H1 (cell line): Measurements from ENCODE around the gene SFXN4. TPM values are rescaled to one million over a fixed set of nuclear protein-coding genes. Genes with fewer than 3 reads are reported as not detected.
A peak's percentile ranks its signal among the peaks of the same experiment; 100 is the strongest.

Experiments used
- BACH1 ChIP-seq: IDR thresholded peaks from 2 replicates; pipeline ENCODE4 v1.6.1; 2012; ENCODE audit warnings: low read length, improper control_type of control experiment
- CREB1 ChIP-seq: IDR thresholded peaks from 2 replicates; pipeline ENCODE4 v1.6.1; 2012; ENCODE audit warnings: inconsistent platforms
- JUN ChIP-seq: IDR thresholded peaks from 2 replicates; pipeline ENCODE4 v1.6.1; 2011; ENCODE audit warnings: low read depth, mild to moderate bottlenecking, improper control_type of control experiment, low read length
- JUND ChIP-seq: IDR thresholded peaks from 2 replicates; pipeline ENCODE4 v1.6.1; 2011; ENCODE audit warnings: mild to moderate bottlenecking, improper control_type of control experiment, low read length
- KDM4A ChIP-seq: IDR thresholded peaks from one replicate; pipeline ENCODE4 v1.7.1; 2012; ENCODE audit warnings: low read depth, mild to moderate bottlenecking, moderate library complexity, low read length, inconsistent platforms; ENCODE audit not compliant: severe bottlenecking
- RBBP5 ChIP-seq: IDR thresholded peaks from 2 replicates; pipeline ENCODE4 v1.7.1; 2012; ENCODE audit warnings: low read depth, mild to moderate bottlenecking, inconsistent platforms, low read length, moderate library complexity, borderline replicate concordance
- RNF2 ChIP-seq: fragments of 200-900, 300-1000 bp; sonication (generic); IDR thresholded peaks from 2 replicates; pipeline ENCODE4 v1.7.1; 2016; ENCODE audit warnings: borderline replicate concordance, low read depth, mild to moderate bottlenecking, antibody characterized with exemption, low read length; ENCODE audit not compliant: poor library complexity, severe bottlenecking; ENCODE audit errors: missing control alignments
- TAF7 ChIP-seq: optimal IDR thresholded peaks from 2 replicates; pipeline ENCODE3; 2011; ENCODE audit warnings: low read depth, mild to moderate bottlenecking, inconsistent platforms, low read length, moderate library complexity, borderline replicate concordance
- polyA plus RNA-seq, 7 experiments: library from polyadenylated mRNA; depleted of rRNA in 3 of 7; stranded (reverse) in 5 of 7; unstranded in 2 of 7; fragments of >200 nt in 5 of 7; fragments of 200-250 nt in 2 of 7; gene quantifications; 1 replicate in 5 of 7; 2 replicates in 1 of 7; 4 replicates in 1 of 7; pipeline versions ENCODE4 v1.2.1 to v1.2.3, GENCODE V29; 2011 to 2013; ENCODE audit warnings: missing spikeins in 2 of 7, mixed read lengths in 2 of 7
- total RNA-seq: library from RNA; stranded (reverse); fragmentation: NEBNext Ultra II Directional; extraction: Animal tissue kit (Norgen Biotek cat#: 25700); gene quantifications from 2 replicates; pipeline ENCODE4 v1.2.1, GENCODE V29; 2021
- TF ChIP-seq, protein P1 (sequence below): fragments of 300-600 bp; sonication (generic); IDR thresholded peaks from 2 replicates; pipeline ENCODE4 v1.7.1; 2012; ENCODE audit warnings: low read length, moderate library complexity, mild to moderate bottlenecking, inconsistent platforms; ENCODE audit not compliant: insufficient replicate concordance

SFXN4 gene
- total and polyA plus RNA-seq, 2 of the 8 experiments (the other 6 are each of a cell fraction or from before 2014, with no cell fraction given) = 15.4 to 21.6 TPM

- TF ChIP-seq, protein P1, sequence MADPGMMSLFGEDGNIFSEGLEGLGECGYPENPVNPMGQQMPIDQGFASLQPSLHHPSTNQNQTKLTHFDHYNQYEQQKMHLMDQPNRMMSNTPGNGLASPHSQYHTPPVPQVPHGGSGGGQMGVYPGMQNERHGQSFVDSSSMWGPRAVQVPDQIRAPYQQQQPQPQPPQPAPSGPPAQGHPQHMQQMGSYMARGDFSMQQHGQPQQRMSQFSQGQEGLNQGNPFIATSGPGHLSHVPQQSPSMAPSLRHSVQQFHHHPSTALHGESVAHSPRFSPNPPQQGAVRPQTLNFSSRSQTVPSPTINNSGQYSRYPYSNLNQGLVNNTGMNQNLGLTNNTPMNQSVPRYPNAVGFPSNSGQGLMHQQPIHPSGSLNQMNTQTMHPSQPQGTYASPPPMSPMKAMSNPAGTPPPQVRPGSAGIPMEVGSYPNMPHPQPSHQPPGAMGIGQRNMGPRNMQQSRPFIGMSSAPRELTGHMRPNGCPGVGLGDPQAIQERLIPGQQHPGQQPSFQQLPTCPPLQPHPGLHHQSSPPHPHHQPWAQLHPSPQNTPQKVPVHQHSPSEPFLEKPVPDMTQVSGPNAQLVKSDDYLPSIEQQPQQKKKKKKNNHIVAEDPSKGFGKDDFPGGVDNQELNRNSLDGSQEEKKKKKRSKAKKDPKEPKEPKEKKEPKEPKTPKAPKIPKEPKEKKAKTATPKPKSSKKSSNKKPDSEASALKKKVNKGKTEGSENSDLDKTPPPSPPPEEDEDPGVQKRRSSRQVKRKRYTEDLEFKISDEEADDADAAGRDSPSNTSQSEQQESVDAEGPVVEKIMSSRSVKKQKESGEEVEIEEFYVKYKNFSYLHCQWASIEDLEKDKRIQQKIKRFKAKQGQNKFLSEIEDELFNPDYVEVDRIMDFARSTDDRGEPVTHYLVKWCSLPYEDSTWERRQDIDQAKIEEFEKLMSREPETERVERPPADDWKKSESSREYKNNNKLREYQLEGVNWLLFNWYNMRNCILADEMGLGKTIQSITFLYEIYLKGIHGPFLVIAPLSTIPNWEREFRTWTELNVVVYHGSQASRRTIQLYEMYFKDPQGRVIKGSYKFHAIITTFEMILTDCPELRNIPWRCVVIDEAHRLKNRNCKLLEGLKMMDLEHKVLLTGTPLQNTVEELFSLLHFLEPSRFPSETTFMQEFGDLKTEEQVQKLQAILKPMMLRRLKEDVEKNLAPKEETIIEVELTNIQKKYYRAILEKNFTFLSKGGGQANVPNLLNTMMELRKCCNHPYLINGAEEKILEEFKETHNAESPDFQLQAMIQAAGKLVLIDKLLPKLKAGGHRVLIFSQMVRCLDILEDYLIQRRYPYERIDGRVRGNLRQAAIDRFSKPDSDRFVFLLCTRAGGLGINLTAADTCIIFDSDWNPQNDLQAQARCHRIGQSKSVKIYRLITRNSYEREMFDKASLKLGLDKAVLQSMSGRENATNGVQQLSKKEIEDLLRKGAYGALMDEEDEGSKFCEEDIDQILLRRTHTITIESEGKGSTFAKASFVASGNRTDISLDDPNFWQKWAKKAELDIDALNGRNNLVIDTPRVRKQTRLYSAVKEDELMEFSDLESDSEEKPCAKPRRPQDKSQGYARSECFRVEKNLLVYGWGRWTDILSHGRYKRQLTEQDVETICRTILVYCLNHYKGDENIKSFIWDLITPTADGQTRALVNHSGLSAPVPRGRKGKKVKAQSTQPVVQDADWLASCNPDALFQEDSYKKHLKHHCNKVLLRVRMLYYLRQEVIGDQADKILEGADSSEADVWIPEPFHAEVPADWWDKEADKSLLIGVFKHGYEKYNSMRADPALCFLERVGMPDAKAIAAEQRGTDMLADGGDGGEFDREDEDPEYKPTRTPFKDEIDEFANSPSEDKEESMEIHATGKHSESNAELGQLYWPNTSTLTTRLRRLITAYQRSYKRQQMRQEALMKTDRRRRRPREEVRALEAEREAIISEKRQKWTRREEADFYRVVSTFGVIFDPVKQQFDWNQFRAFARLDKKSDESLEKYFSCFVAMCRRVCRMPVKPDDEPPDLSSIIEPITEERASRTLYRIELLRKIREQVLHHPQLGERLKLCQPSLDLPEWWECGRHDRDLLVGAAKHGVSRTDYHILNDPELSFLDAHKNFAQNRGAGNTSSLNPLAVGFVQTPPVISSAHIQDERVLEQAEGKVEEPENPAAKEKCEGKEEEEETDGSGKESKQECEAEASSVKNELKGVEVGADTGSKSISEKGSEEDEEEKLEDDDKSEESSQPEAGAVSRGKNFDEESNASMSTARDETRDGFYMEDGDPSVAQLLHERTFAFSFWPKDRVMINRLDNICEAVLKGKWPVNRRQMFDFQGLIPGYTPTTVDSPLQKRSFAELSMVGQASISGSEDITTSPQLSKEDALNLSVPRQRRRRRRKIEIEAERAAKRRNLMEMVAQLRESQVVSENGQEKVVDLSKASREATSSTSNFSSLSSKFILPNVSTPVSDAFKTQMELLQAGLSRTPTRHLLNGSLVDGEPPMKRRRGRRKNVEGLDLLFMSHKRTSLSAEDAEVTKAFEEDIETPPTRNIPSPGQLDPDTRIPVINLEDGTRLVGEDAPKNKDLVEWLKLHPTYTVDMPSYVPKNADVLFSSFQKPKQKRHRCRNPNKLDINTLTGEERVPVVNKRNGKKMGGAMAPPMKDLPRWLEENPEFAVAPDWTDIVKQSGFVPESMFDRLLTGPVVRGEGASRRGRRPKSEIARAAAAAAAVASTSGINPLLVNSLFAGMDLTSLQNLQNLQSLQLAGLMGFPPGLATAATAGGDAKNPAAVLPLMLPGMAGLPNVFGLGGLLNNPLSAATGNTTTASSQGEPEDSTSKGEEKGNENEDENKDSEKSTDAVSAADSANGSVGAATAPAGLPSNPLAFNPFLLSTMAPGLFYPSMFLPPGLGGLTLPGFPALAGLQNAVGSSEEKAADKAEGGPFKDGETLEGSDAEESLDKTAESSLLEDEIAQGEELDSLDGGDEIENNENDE = no peak
- TF ChIP-seq KDM4A = peak; percentile 42
- no peak for TF ChIP-seq JUN
- TF ChIP-seq TAF7 = peak; percentile 44
- 0 out of 2 replicates have a peak, but pooled peaks have one; percentile 20 for TF ChIP-seq CREB1
- no peak for TF ChIP-seq JUND
- no peak for TF ChIP-seq RNF2
- TF ChIP-seq BACH1 = peak; percentile 31
- TF ChIP-seq RBBP5 = 0 out of 2 replicates have a peak, but pooled peaks have one; percentile 42
These were observed at the start of gene SFXN4 (continued) for GRCh38 chr10:119165171-119166117.
